Kasumi-1 (cell line): Measurements from ENCODE around the gene LSP1.

ENCODE experiments used
- DNase-seq, 2 experiments: peaks; one replicate each; lab custom pipeline; 2025; lab: John Stamatoyannopoulos, UW

The LSP1 gene

DNA sequence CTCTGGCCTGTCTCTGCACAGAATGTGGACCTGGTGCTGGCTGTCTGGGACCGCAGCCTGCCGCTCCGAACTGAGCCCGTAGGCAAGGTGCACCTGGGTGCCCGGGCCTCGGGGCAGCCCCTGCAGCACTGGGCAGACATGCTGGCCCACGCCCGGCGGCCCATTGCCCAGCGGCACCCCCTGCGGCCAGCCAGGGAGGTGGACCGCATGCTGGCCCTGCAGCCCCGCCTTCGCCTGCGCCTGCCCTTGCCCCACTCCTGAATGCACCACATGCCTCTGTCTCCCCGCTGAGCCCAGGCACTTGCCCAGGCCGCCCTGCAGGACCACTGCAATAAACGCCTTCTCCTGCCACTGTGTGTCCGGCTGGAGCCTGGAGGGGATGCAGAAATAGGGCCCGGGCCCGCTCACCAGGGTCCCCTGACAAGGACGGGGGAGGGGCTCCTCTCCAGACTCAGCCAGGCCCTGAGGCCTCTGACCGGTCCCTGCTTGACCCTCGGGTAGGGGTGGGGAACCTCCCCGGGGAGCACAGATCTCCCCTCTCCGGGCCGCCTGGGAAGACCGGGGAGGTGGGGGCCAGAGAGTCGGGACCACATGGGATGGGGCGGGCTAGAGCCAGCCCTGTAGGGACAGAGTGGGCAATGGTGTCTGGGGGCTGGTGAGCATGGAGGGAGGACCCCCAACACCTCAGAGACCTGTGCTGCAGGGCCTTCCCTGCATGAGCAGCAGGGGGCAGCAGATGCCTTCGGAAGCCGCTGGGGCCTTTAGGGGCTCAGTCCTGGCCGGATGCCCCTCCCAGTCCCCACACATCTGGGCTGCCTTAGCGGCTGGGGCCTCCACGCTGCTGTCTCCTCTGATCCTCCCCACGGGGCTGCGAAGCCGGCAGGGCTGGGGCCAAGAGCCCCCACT lies 15.5 kb upstream of the LSP1 start:
- peak; percentile 72 to 76 for DNase-seq

GRCh38 chr11:1838077-1838425 lies 14.8 kb upstream of the LSP1 start:
- DNase-seq, result no peak

DNA sequence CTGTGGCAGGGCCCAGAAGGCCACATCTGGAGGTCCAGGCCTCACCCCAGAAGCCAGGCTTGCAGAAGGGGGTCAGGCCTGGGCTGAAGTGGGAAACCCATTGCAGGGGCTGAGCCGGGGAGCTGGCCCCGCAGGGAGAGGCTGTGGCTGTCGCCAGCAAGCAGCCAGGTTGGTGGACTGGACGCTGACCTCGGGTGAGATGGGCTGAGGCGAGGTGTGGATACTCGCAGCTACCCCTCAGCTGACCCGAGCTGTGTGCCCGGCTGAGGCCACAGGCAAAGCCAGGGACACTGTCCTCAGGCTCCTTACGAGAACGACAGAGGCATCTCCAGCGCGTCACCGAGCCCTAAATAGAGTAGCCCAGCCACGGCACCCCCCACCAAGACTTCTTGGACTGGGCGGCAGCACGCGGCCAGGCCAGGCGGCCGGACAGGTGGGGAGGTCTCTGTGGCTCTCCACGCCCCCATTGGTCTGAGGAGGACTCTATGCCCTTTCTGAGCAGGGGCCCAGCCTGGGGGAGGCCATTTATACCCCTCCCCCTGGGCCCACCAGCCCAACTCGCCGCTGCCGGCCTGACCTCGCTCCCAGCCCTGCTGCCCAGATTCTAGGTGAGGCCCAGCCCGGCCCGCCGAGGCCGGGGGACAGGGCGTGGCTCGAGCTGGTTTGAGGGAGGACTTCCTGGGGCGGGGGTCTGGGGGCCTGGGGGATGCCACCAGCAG lies 14.3 kb upstream of the LSP1 start, which contains the start of gene TNNI2:
Gene TNNI2 (plus strand): TSS at position 556 of the 719 bp plus-strand sequence. CDS start 716 bp downstream, outside the sequence.
- no peak for DNase-seq

DNA sequence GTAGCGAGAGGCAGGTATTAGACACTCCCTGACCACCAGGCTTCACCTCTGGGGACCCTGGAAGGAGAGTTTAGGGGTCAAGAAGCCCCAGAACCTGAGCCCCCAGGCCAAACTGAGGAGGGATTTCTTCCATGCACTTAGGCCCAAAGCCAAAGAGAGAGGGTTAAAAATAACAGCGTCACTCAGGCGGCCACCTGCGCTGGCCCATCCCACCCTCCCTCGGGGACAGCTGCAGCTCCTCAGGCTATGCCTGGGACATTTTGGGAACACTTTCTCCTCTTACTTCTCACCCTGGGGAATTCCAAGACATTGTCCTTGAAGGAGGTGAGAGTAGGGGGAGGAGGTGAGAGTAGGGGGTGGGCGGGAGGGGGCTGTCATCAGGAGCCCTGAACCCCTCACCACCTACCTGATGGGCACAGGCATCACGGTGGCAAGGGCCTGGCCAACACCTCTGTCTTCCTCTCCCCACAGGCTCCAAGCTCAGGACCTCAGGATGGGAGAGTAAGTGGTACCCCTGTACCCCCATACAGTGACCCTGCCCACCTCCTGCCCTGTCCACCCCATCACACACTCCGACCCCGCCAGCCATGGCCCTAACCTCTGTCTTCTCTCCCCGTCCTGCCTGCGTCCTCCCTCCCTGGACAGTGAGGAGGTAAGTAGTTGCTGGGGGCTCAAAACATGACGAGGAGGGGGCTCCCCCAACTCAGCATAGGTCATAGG lies 13.5 kb upstream of the LSP1 start:
- DNase-seq, result no peak

GRCh38 chr11:1839924-1840779 lies 12.7 kb upstream of the LSP1 start:
- peak; percentile 68 to 69 for DNase-seq

GRCh38 chr11:1840780-1841480 lies 12.0 kb upstream of the LSP1 start:
- DNase-seq, result no peak

DNA sequence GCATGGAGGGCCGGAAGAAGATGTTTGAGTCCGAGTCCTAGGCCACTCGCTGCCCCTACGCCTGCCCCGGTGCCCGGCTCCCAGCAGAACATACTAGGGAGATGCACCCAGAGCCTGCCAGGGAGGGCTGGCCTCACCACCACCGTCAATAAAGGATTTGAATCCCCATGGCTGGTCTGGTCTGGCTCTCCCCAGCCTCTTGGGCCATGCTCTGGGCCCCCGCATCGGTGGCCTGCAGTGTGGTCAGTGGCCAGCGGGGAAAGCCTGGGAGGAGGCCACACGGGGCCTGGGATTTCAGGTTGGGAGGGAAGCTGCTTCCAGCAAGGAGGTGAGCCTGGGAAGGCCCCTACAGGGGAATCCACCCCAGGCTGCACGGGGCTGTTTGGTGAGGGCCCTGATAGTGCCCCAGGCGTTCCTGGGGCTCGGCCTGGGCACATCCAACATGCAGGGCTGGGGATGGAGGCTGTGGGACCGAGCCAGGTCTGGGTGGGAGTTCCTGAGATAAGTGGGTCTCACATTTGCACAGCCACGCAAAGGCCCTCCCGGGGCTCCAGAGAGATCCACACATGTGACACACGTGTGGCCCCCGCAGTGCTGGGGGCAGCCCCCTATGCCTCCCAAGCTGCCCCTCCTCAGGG lies 11.3 kb upstream of the LSP1 start:
- no peak for DNase-seq

- DNase-seq, result no peak
These were observed 10.5 kb upstream of the LSP1 start for GRCh38 chr11:1842149-1843097.

GRCh38 chr11:1843098-1843473 lies 9.8 kb upstream of the LSP1 start:
- no peak for DNase-seq

GRCh38 chr11:1843796-1844195 lies 9.1 kb upstream of the LSP1 start:
- DNase-seq, result no peak

DNA sequence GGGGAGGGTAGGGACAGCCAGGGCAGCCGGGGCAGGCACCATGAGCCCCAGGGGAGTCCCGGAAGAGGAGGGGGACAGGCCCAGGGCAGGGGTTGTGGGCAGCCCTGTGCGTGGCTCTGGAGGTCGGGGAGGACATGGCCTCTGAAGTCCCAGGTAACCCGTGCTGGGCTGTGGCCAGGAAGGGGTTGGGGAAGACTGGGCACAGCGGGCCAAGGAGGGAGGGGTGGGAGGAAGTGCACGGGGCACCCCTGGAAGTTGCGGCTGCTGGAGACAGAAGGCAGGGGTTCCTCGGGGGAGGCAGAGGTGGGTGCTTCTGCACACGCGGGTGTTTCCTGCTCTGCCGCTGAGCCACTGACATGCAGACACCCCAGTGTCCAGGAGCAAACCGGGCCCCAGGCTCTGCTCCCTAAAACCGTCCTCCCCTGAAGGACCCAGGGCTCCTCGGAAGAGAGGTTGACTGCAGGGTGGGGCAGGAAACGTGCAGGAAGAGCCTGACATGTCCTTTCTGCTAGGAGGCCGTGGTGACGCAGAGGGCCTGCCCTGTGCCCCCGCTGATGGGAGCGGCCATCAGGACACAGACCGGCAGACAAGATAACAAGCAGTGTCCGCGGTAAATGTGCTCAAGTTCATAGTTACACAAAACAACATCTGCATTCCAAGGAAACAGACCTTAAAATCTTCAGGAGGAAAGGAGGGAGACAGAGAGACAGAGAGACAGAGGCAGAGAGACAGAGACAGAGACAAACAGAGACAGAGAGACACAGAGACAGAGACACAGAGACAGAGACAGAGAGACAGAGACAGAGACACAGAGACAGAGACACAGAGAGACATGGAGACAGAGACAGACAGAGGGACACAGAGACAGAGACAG lies 8.4 kb upstream of the LSP1 start:
- DNase-seq, result peak; percentile 63 to 77

GRCh38 chr11:1845095-1845429 lies 7.8 kb upstream of the LSP1 start:
- no peak for DNase-seq

GRCh38 chr11:1845561-1846452 lies 7.1 kb upstream of the LSP1 start:
- DNase-seq, result no peak

GRCh38 chr11:1846453-1846932 lies 6.4 kb upstream of the LSP1 start:
- no peak for DNase-seq

- DNase-seq, result no peak
These were observed 5.7 kb upstream of the LSP1 start for GRCh38 chr11:1847006-1847735.

GRCh38 chr11:1847926-1848639 lies 4.8 kb upstream of the LSP1 start:
- no peak for DNase-seq
